A673 (cell line): ENCODE data around the gene RASL10A.

ENCODE experiments used
- EZH2 ChIP-seq: fragments of 200-600 bp; sonication (generic); IDR thresholded peaks from 2 replicates; pipeline ENCODE4 v1.6.1; 2017; ENCODE audit warnings: borderline replicate concordance, low read depth, mild to moderate bottlenecking, mixed read lengths, antibody characterized with exemption, low read length; ENCODE audit not compliant: poor library complexity, severe bottlenecking
- TF ChIP-seq, protein P1 (sequence below): fragments of 300-800, 200-600 bp; sonication (generic); conservative IDR thresholded peaks from 2 replicates; pipeline ENCODE4 v1.5.1; 2017; ENCODE audit warnings: low read depth, mild to moderate bottlenecking, antibody characterized with exemption, low read length, moderate library complexity, mixed read lengths

DNA sequence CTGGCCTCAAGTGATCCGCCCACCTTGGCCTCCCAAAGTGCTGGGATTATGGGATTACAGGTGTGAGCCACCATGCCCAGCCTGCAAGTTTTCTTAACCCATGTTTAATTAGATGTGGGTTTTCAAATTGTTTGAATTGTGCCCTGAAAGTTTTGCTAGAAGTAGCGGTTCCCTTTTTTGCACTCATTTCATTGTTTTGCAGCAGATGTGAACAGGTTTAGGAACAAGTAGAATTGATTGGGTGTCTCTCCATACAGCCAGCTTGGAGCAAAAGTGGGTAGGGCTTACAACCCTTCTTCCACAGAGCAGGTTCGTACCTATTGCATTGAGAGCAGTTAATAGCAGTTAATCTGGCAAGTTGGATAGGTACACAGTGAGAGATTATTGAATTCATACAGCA is 31.3 kb downstream of the RASL10A start:
- TF ChIP-seq, protein P1, sequence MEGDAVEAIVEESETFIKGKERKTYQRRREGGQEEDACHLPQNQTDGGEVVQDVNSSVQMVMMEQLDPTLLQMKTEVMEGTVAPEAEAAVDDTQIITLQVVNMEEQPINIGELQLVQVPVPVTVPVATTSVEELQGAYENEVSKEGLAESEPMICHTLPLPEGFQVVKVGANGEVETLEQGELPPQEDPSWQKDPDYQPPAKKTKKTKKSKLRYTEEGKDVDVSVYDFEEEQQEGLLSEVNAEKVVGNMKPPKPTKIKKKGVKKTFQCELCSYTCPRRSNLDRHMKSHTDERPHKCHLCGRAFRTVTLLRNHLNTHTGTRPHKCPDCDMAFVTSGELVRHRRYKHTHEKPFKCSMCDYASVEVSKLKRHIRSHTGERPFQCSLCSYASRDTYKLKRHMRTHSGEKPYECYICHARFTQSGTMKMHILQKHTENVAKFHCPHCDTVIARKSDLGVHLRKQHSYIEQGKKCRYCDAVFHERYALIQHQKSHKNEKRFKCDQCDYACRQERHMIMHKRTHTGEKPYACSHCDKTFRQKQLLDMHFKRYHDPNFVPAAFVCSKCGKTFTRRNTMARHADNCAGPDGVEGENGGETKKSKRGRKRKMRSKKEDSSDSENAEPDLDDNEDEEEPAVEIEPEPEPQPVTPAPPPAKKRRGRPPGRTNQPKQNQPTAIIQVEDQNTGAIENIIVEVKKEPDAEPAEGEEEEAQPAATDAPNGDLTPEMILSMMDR: no peak
- TF ChIP-seq EZH2: no peak
